Liver (tissue), 9 donors: Measurements from ENCODE around the gene STIM2. TPM values are rescaled to one million over a fixed set of nuclear protein-coding genes. Genes with fewer than 3 reads are reported as not detected.

Source experiments
- DNase-seq: peaks from one replicate; pipeline ENCODE4 v3.0.0-alpha.2; 2017; ENCODE audit warnings: low spot score
- H3K27ac ChIP-seq, 2 donors: one replicate each; pipeline ENCODE4 v1.7.0; 2013; ENCODE audit warnings: inconsistent platforms in 2 of 2, low read length in 2 of 2, control low read depth in 1 of 2, low read depth in 1 of 2, mild to moderate bottlenecking in 1 of 2
- H3K27me3 ChIP-seq, 4 donors: one replicate each; pipeline versions ENCODE4 v1.6.1 to v1.7.0; 2013; ENCODE audit warnings: low read length in 3 of 4, inconsistent platforms in 1 of 4, mild to moderate bottlenecking in 1 of 4, moderate library complexity in 1 of 4; ENCODE audit not compliant: control insufficient read depth in 4 of 4, insufficient read depth in 4 of 4
- H3K36me3 ChIP-seq, 4 donors: one replicate each; pipeline versions ENCODE4 v1.6.1 to v1.7.0; 2013; ENCODE audit warnings: low read length in 3 of 4, mild to moderate bottlenecking in 3 of 4, low read depth in 1 of 4, moderate library complexity in 1 of 4; ENCODE audit not compliant: control insufficient read depth in 4 of 4, insufficient read depth in 3 of 4
- H3K4me1 ChIP-seq, 4 donors: one replicate each; pipeline versions ENCODE4 v1.6.1 to v1.7.0; 2013; ENCODE audit warnings: low read length in 3 of 4, mild to moderate bottlenecking in 3 of 4, moderate library complexity in 1 of 4; ENCODE audit not compliant: control insufficient read depth in 4 of 4, insufficient read depth in 4 of 4
- H3K4me3 ChIP-seq, 3 donors: one replicate each; pipeline versions ENCODE4 v1.6.1 to v1.7.0; 2013; ENCODE audit warnings: low read length in 3 of 3, control low read depth in 1 of 3, low read depth in 1 of 3, mild to moderate bottlenecking in 1 of 3
- H3K9ac ChIP-seq, 2 donors: one replicate each; pipeline ENCODE4 v1.7.0; 2013; ENCODE audit warnings: low read length in 2 of 2, mild to moderate bottlenecking in 2 of 2, moderate library complexity in 2 of 2, control low read depth in 1 of 2, low read depth in 1 of 2
- H3K9me3 ChIP-seq, 4 donors: one replicate each; pipeline versions ENCODE4 v1.6.1 to v1.7.0; 2013; ENCODE audit warnings: low read length in 3 of 4; ENCODE audit not compliant: control insufficient read depth in 4 of 4
- ATF3 ChIP-seq: IDR thresholded peaks from 2 replicates; pipeline ENCODE4 v1.6.1; 2016; ENCODE audit warnings: antibody characterized with exemption
- CTCF ChIP-seq: fragments of 150-350 bp; IDR thresholded peaks from 2 replicates; pipeline ENCODE4 v1.5.1; 2017; ENCODE audit warnings: improper control_type of control experiment, low read depth, low read length; ENCODE audit not compliant: missing input control
- EGR1 ChIP-seq, 2 donors: IDR thresholded peaks; 2 replicates each; pipeline ENCODE4 v1.6.1; 2016 to 2018; ENCODE audit warnings: antibody characterized with exemption in 2 of 2, low read depth in 2 of 2
- FOXA1 ChIP-seq: IDR thresholded peaks from 2 replicates; pipeline ENCODE4 v1.6.1; 2016; ENCODE audit warnings: antibody characterized with exemption
- FOXA2 ChIP-seq: IDR thresholded peaks from 2 replicates; pipeline ENCODE4 v1.6.1; 2016; ENCODE audit warnings: antibody characterized with exemption
- HNF4A ChIP-seq, 2 donors: conservative IDR thresholded peaks; 2 replicates each; pipeline ENCODE4 v1.6.1; 2016; ENCODE audit warnings: antibody characterized with exemption in 2 of 2, mild to moderate bottlenecking in 2 of 2
- HNF4G ChIP-seq: IDR thresholded peaks from 2 replicates; pipeline ENCODE4 v1.6.1; 2016; ENCODE audit warnings: antibody characterized with exemption
- JUND ChIP-seq, 2 donors: IDR thresholded peaks; 2 replicates each; pipeline ENCODE4 v1.6.1; 2016; ENCODE audit warnings: antibody characterized with exemption in 2 of 2
- MAX ChIP-seq: IDR thresholded peaks from 2 replicates; pipeline ENCODE4 v1.6.1; 2016; ENCODE audit warnings: antibody characterized with exemption
- NR2F2 ChIP-seq: IDR thresholded peaks from 2 replicates; pipeline ENCODE4 v1.6.1; 2016; ENCODE audit warnings: antibody characterized with exemption
- RAD21 ChIP-seq, 2 donors: IDR thresholded peaks; 2 replicates each; pipeline ENCODE4 v1.6.1; 2016; ENCODE audit warnings: antibody characterized with exemption in 2 of 2, mild to moderate bottlenecking in 2 of 2
- RXRA ChIP-seq, 2 donors: IDR thresholded peaks; 2 replicates each; pipeline ENCODE4 v1.6.1; 2017 to 2018; ENCODE audit warnings: antibody characterized with exemption in 2 of 2, mild to moderate bottlenecking in 1 of 2
- SP1 ChIP-seq: IDR thresholded peaks from 2 replicates; pipeline ENCODE4 v1.6.1; 2018; ENCODE audit warnings: antibody characterized with exemption, mild to moderate bottlenecking
- TAF1 ChIP-seq: conservative IDR thresholded peaks from 2 replicates; pipeline ENCODE4 v1.6.1; 2016; ENCODE audit warnings: antibody characterized with exemption, mild to moderate bottlenecking
- YY1 ChIP-seq: IDR thresholded peaks from 2 replicates; pipeline ENCODE4 v1.6.1; 2016; ENCODE audit warnings: antibody characterized with exemption, mild to moderate bottlenecking
- WGBS: extraction: QIAGEN DNeasy Blood & Tissue Kit; methylation state at CpG from one replicate; pipeline ENCODE4 v1.1.7; 2013; 5-methylcytosine and 5-hydroxymethylcytosine counted together
- polyA plus RNA-seq, 2 donors: library from polyadenylated mRNA; stranded (reverse) in 1 of 2; unstranded in 1 of 2; fragments of 200-250 nt in 1 of 2; fragments of >200 nt in 1 of 2; fragmentation: Nextera tagmentation in 1 of 2; extraction: Ambion mirVana in 1 of 2; gene quantifications; one replicate each; pipeline versions ENCODE4 v1.2.1 to v1.2.3, GENCODE V29; 2013 to 2015
- total RNA-seq, 2 donors: library from RNA; depleted of rRNA; stranded (reverse); fragments of >200 nt; gene quantifications; one replicate each; pipeline ENCODE4 v1.2.3, GENCODE V29; 2014
- donor health status: healthy.
- donor health status: healthy.
- donor health status: healthy.
- donor health status: healthy.
- donor health status: healthy.

STIM2 gene
- total and polyA plus RNA-seq, 4 donors: 5.4 to 11.1 (median 6.9) TPM

- H3K9ac ChIP-seq: no peak overlapping the region
- TF ChIP-seq YY1: no peak
- peak; percentile 39 for TF ChIP-seq NR2F2
- peak in 1 of 2 donors; percentile 16 for TF ChIP-seq RAD21 (IDR thresholded peaks at IDR 0.05)
- 75% methylated on average over 6 of the region's 6 CpGs for WGBS
- H3K4me1 ChIP-seq: no peaks in the 10 kb centered on the region
- no peak overlapping the region for H3K4me3 ChIP-seq
- no peaks in the 10 kb centered on the region for H3K9me3 ChIP-seq
- H3K27ac ChIP-seq: no peak overlapping the region
- H3K36me3 ChIP-seq: no peaks in the 10 kb centered on the region
- no peaks in the 10 kb centered on the region for H3K27me3 ChIP-seq
- DNase-seq: no peak
Observed at GRCh38 chr4:26812049-26812714, 48.5 kb upstream of the STIM2 start.

- no peak overlapping the region for H3K9ac ChIP-seq
- no peaks in the 10 kb centered on the region for H3K27me3 ChIP-seq
- no peaks in the 10 kb centered on the region for H3K9me3 ChIP-seq
- DNase-seq: no peak
- no peak overlapping the region for H3K4me3 ChIP-seq
- WGBS: 92% methylated on average over 8 of the region's 8 CpGs
- TF ChIP-seq HNF4A (conservative IDR thresholded peaks at IDR 0.05) (no peak), SP1 (no peak)
- no peak overlapping the region for H3K27ac ChIP-seq
- no peaks in the 10 kb centered on the region for H3K36me3 ChIP-seq
- H3K4me1 ChIP-seq: no peaks in the 10 kb centered on the region
Observed at GRCh38 chr4:26813698-26814097, 46.9 kb upstream of the STIM2 start.

GRCh38 chr4:26815199-26815598, 45.4 kb upstream of the STIM2 start:
- H3K4me3 ChIP-seq: no peak overlapping the region
- H3K27ac ChIP-seq: no peak overlapping the region
- H3K27me3 ChIP-seq: no peaks in the 10 kb centered on the region
- no peak for TF ChIP-seq RXRA (IDR thresholded peaks at IDR 0.05)
- TF ChIP-seq JUND (IDR thresholded peaks at IDR 0.05): no peak
- TF ChIP-seq CTCF: no peak
- TF ChIP-seq HNF4G: no peak
- no peak for TF ChIP-seq FOXA2
- no peak for TF ChIP-seq HNF4A (conservative IDR thresholded peaks at IDR 0.05)
- no peak for TF ChIP-seq EGR1 (IDR thresholded peaks at IDR 0.05; ENCODE audit: low read depth in 2 of 2)
- no peak for TF ChIP-seq FOXA1
- TF ChIP-seq ATF3: no peak
- no peak for TF ChIP-seq YY1
- no peak for TF ChIP-seq TAF1
- TF ChIP-seq MAX: no peak
- no peaks in the 10 kb centered on the region for H3K36me3 ChIP-seq
- H3K4me1 ChIP-seq: no peaks in the 10 kb centered on the region
- no peak for DNase-seq
- H3K9ac ChIP-seq: no peak overlapping the region
- H3K9me3 ChIP-seq: no peaks in the 10 kb centered on the region
